Activated CD4-positive, alpha-beta T cell treated with anti-CD3 and anti-CD28 coated beads for 36 hours (primary cell): ENCODE measurements around the gene UQCRC2. TPM values are rescaled to one million over a fixed set of nuclear protein-coding genes. Genes with fewer than 3 reads are reported as not detected.
A peak's percentile ranks its signal among the peaks of the same experiment; 100 is the strongest.

Experiments
- ATAC-seq: fragments of 200-7000 bp; cut with Tn5 transposase; one replicate; pipeline ENCODE4 v1.10.0; 2021; ENCODE audit warnings: mild to moderate bottlenecking, moderate library complexity
- CTCF ChIA-PET: fragments of 350-600 bp; sonication (Branson Sonifier 250); formaldehyde crosslinking; loops from one replicate; lab custom pipeline; 2021; ENCODE audit warnings: antibody characterized with exemption; lab: Charles Lee
- POLR2A ChIA-PET: fragments of 350-600 bp; sonication (Branson Sonifier 250); formaldehyde crosslinking; loops from one replicate; lab custom pipeline; 2021; ENCODE audit warnings: antibody characterized with exemption, inconsistent platforms; lab: Charles Lee
- DNase-seq: peaks from one replicate; pipeline ENCODE4 v3.0.0-alpha.2; 2020
- H3K27ac Mint-ChIP-seq: one replicate; pipeline ENCODE4 v1.8.0; 2021; ENCODE audit warnings: mixed read lengths
- H3K27me3 Mint-ChIP-seq: one replicate; pipeline ENCODE4 v1.8.0; 2021; ENCODE audit warnings: mixed read lengths
- H3K36me3 Mint-ChIP-seq: one replicate; pipeline ENCODE4 v1.8.0; 2021; ENCODE audit warnings: low read depth, mixed read lengths
- H3K4me1 Mint-ChIP-seq: one replicate; pipeline ENCODE4 v1.8.0; 2021; ENCODE audit warnings: mixed read lengths
- H3K4me3 Mint-ChIP-seq: one replicate; pipeline ENCODE4 v1.8.0; 2021; ENCODE audit warnings: mild to moderate bottlenecking, moderate library complexity, mixed read lengths
- H3K9me3 Mint-ChIP-seq: one replicate; pipeline ENCODE4 v1.8.0; 2021; ENCODE audit warnings: low read depth, mixed read lengths
- intact Hi-C, 2 experiments: fragments of 100-400 bp; cut with DNase I in 1 of 2; cut with micrococcal nuclease in 1 of 2; formaldehyde crosslinking; loops; one replicate each; pipeline versions ENCODE4 v1.14.2 to v1.15.1; 2022 to 2024; cut with DNase I, micrococcal nuclease
- total RNA-seq, 2 experiments: library from RNA; stranded (reverse); gene quantifications; one replicate each; pipeline ENCODE4 v1.2.3, GENCODE V29; 2021

The UQCRC2 gene
- total RNA-seq, 2 experiments from 2014 or later: 321 to 367 TPM

DNA sequence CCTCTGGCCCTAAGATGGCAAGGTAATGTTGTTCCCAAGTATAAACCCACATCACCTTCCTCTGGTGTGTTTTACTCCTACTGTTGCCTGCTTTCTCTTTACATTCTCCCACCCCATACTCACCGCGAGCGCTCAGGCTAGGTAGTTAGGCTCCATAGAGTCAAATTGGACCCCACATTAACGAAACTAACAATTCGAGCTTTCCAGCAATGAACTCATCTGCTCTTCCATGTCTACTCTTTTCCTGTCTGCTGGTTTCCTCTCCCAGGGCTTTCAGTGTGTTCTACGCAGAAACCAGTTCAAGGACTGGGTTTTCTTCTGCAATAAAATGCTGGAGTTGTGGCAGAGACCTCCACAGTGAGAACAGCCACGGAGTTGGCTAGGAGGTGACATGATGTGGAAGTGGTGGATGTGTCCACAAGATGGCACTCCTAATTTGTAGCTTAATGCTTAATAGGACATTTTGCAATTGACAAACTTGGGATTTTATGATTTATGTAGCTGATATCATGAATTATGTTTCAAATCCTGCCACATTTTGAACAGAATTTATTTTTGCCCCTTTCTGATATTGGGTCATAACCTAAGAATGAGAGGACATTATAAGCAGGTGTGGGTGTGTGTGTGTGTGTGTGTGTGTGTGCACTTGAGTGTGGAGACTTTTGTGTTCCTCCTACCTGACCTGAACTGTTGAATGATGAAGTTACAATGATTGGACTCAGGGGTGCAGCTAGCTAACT is 2.2 kb upstream of the UQCRC2 start:
- ChIA-PET CTCF (interaction anchor here (0.7 to 1.2 kb wide), 8 partner anchors 9 to 237 kb away, joined by 3 to 5 read pairs (median 4); no protein-coding TSS in a partner anchor), POLR2A (no interaction called here)
- Mint-ChIP-seq H3K27me3 (no peaks in the 10 kb centered on the region), H3K4me1 (peaks cover 59% of the 10 kb centered on the region), H3K36me3 (peaks cover 13% of the 10 kb centered on the region), H3K9me3 (no peaks in the 10 kb centered on the region), H3K27ac (peak overlapping the region; percentile 80), H3K4me3 (peak overlapping the region; percentile 51)
- DNase-seq (peak; percentile 41), ATAC-seq (no peak)
- intact Hi-C loops: loop anchor here (5.0 kb wide), 3 partner anchors 129 to 1646 kb away; partner anchors contain the start of gene NDUFAB1 (in 1 of the 2)

- DNase-seq (peak; percentile 88), ATAC-seq (peak; percentile 45)
- H3K36me3 Mint-ChIP-seq: peaks cover 17% of the 10 kb centered on the region
- intact Hi-C loops: loop anchor here (2.0 to 5.0 kb wide), 5 partner anchors 57 to 1645 kb away; partner anchors contain the start of genes DCUN1D3 (in 1 of the 2), LYRM1 (in 1 of the 2), MOSMO (in 1 of the 2) and NDUFAB1 (in 1 of the 2)
- no peaks in the 10 kb centered on the region for H3K27me3 Mint-ChIP-seq
- peaks cover 56% of the 10 kb centered on the region for H3K4me1 Mint-ChIP-seq
- CTCF ChIA-PET: interaction anchor here (0.9 to 2.7 kb wide), 4 partner anchors 16 to 345 kb away, joined by 3 to 15 read pairs (median 6); partner anchors contain the start of gene POLR3E
- peak overlapping the region; percentile 98 for H3K4me3 Mint-ChIP-seq
- no peaks in the 10 kb centered on the region for H3K9me3 Mint-ChIP-seq
- POLR2A ChIA-PET: interaction anchor here (1.0 kb wide), 1 partner anchor 234 kb away, joined by 3 read pairs; no protein-coding TSS in a partner anchor
- H3K27ac Mint-ChIP-seq: peak overlapping the region; percentile 100
Observed at GRCh38 chr16:21952040-21952792, 945 bp upstream of the UQCRC2 start.

GRCh38 chr16:21953541-21953902 is 361 bp downstream of the UQCRC2 start:
- ATAC-seq (no peak), DNase-seq (no peak)
- H3K9me3 Mint-ChIP-seq: no peaks in the 10 kb centered on the region
- ChIA-PET CTCF (interaction anchor here (0.6 to 2.7 kb wide), 10 partner anchors 11 to 416 kb away, joined by 3 to 15 read pairs (median 4); partner anchors contain the start of gene POLR3E), POLR2A (interaction anchor here (0.6 to 0.7 kb wide), 2 partner anchors 124 to 308 kb away, joined by 3 to 5 read pairs; no protein-coding TSS in a partner anchor)
- peak overlapping the region; percentile 100 for H3K27ac Mint-ChIP-seq
- H3K4me1 Mint-ChIP-seq: peaks cover 57% of the 10 kb centered on the region
- intact Hi-C loops: loop anchor here (1.0 to 5.0 kb wide), 11 partner anchors 55 to 1644 kb away; partner anchors contain the start of genes DCUN1D3 (in 1 of the 2), EARS2 (in 1 of the 2), LYRM1 (in 1 of the 2) and METTL9 (in 1 of the 2)
- no peaks in the 10 kb centered on the region for H3K27me3 Mint-ChIP-seq
- peak overlapping the region; percentile 98 for H3K4me3 Mint-ChIP-seq
- H3K36me3 Mint-ChIP-seq: peaks cover 25% of the 10 kb centered on the region

DNA sequence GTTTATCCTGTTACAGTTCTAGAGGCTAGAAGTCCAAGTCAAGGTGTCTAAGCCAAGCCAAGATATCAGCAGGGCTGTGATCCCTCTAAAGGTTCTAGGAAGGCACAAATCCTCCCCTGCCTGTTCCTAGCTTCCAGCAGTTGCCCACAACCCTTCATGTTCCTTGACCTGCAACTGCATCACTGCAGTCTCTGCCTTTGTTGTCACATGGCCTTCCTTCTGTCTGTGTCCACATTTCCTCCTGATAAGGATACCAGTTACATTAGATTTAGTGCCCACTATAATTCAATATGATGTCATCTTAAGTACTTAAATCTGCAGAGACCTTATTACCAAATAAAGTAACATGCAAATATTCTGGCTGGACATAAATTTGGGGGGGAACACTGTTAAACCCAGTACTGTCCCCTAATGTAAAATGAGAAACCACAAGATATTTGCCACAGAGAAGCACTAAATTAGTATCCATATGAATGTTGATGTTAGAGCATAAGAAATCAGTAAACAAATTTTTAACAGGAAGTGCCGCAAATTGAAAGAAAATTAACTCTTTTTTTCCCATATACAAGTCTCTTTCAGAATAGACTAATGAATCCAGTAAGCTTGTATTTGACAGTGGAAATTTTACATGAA is 4.7 kb downstream of the UQCRC2 start:
- peak overlapping the region; percentile 69 for H3K27ac Mint-ChIP-seq
- no peaks in the 10 kb centered on the region for H3K9me3 Mint-ChIP-seq
- CTCF ChIA-PET: interaction anchor here (0.6 kb wide), 1 partner anchor 223 kb away, joined by 3 read pairs; no protein-coding TSS in a partner anchor
- intact Hi-C loops: loop anchor here in 1 of 2 experiments (2.0 kb wide), 1 partner anchor 19 kb away; no protein-coding TSS in a partner anchor
- H3K36me3 Mint-ChIP-seq: peaks cover 55% of the 10 kb centered on the region
- DNase-seq (no peak), ATAC-seq (no peak)
- H3K4me1 Mint-ChIP-seq: peaks cover 41% of the 10 kb centered on the region
- no peak overlapping the region for H3K4me3 Mint-ChIP-seq
- no peaks in the 10 kb centered on the region for H3K27me3 Mint-ChIP-seq
- POLR2A ChIA-PET: no interaction called here

- H3K4me1 Mint-ChIP-seq: peaks cover 39% of the 10 kb centered on the region
- peak overlapping the region; percentile 67 for H3K27ac Mint-ChIP-seq
- no peak for DNase-seq
- CTCF ChIA-PET: interaction anchor here (0.6 to 1.6 kb wide), 5 partner anchors 8 to 230 kb away, joined by 3 to 5 read pairs (median 4); no protein-coding TSS in a partner anchor
- H3K27me3 Mint-ChIP-seq: no peaks in the 10 kb centered on the region
- no peaks in the 10 kb centered on the region for H3K9me3 Mint-ChIP-seq
- H3K4me3 Mint-ChIP-seq: no peak overlapping the region
- ATAC-seq: peak; percentile 64
- POLR2A ChIA-PET: interaction anchor here (0.5 kb wide), 1 partner anchor 49 kb away, joined by 3 read pairs; no protein-coding TSS in a partner anchor
- intact Hi-C loops: no loop called here
- peaks cover 53% of the 10 kb centered on the region for H3K36me3 Mint-ChIP-seq
Observed at GRCh38 chr16:21959050-21959449, 5.9 kb downstream of the UQCRC2 start.

DNA sequence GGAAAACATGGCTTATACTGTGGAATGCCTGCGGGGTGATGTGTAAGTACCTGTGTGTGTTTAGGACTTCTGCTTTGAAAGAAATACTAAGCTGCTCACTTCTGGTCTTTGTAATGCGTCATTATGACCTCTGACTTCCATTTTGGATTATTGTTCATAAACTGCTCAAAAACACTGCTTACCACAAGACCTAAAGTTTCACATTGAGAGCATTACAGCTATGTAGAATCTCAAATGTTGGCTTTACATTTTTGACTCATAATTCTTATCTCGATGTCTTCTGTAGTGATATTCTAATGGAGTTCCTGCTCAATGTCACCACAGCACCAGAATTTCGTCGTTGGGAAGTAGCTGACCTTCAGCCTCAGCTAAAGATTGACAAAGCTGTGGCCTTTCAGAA is 9.3 kb downstream of the UQCRC2 start:
- intact Hi-C loops: no loop called here
- Mint-ChIP-seq H3K36me3 (peaks cover 69% of the 10 kb centered on the region), H3K4me3 (no peak overlapping the region), H3K4me1 (peaks cover 20% of the 10 kb centered on the region), H3K27me3 (no peaks in the 10 kb centered on the region), H3K27ac (peak overlapping the region; percentile 63), H3K9me3 (no peaks in the 10 kb centered on the region)
- DNase-seq (no peak), ATAC-seq (no peak)
- ChIA-PET CTCF (interaction anchor here (1.0 to 1.4 kb wide), 2 partner anchors 115 to 227 kb away, joined by 4 to 5 read pairs; no protein-coding TSS in a partner anchor), POLR2A (no interaction called here)

- peaks cover 64% of the 10 kb centered on the region for H3K36me3 Mint-ChIP-seq
Observed at GRCh38 chr16:21963887-21964286, 10.7 kb downstream of the UQCRC2 start.

DNA sequence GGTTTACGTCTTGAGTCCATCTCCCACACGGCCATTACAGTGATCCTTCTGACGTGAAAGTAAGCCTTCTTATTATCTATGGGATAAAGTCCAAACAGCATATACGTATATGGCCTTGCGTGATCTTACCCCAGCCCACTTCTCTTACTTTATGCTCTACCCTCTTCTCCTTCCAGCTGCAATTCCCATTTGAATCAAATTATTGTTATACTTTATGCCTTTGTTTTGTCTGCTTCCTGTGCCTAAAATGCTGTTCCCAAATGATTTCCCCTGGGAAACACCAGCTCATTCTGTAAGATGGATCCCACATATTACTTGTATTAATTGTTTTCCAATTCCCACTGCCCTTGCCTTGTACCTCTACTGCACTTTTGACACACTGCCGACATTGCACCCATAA is 11.2 kb downstream of the UQCRC2 start:
- peaks cover 60% of the 10 kb centered on the region for H3K36me3 Mint-ChIP-seq

More at GRCh38 chr16:21963887-21964286, 10.7 kb downstream of the UQCRC2 start:
- Mint-ChIP-seq H3K27ac (no peak overlapping the region), H3K4me1 (peaks cover 11% of the 10 kb centered on the region), H3K4me3 (no peak overlapping the region), H3K9me3 (no peaks in the 10 kb centered on the region), H3K27me3 (no peaks in the 10 kb centered on the region)
- no peak for DNase-seq
- POLR2A ChIA-PET: no interaction called here
- ATAC-seq: no peak
- intact Hi-C loops: no loop called here
- CTCF ChIA-PET: interaction anchor here (0.6 to 1.3 kb wide), 2 partner anchors 10 to 231 kb away, joined by 3 to 4 read pairs; no protein-coding TSS in a partner anchor

DNA sequence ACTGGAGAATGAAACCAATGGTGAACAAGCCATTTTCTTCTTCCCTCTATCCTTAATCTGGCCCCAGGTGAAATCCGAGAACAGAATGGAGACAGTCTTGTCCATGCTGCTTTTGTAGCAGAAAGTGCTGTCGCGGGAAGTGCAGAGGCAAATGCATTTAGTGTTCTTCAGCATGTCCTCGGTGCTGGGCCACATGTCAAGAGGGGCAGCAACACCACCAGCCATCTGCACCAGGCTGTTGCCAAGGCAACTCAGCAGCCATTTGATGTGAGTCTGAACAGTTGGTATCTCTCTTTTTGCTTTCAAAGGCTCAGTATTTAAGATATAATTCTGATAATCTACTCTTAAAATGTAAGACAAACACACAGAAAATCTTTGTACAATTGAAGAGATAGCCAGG is 18.7 kb downstream of the UQCRC2 start:
- Mint-ChIP-seq H3K27me3 (no peaks in the 10 kb centered on the region), H3K4me1 (no peaks in the 10 kb centered on the region), H3K36me3 (peaks cover 39% of the 10 kb centered on the region), H3K4me3 (no peak overlapping the region), H3K9me3 (no peaks in the 10 kb centered on the region), H3K27ac (no peak overlapping the region)
- ATAC-seq: no peak
- ChIA-PET CTCF (no interaction called here), POLR2A (no interaction called here)
- no peak for DNase-seq
- intact Hi-C loops: no loop called here

More for the DNA sequence above, 11.2 kb downstream of the UQCRC2 start:
- Mint-ChIP-seq H3K9me3 (no peaks in the 10 kb centered on the region), H3K4me3 (no peak overlapping the region), H3K27me3 (no peaks in the 10 kb centered on the region), H3K4me1 (peaks cover 6% of the 10 kb centered on the region), H3K27ac (no peak overlapping the region)
- intact Hi-C loops: no loop called here
- CTCF ChIA-PET: interaction anchor here (1.3 kb wide), 1 partner anchor 10 kb away, joined by 4 read pairs; no protein-coding TSS in a partner anchor
- ATAC-seq (no peak), DNase-seq (no peak)
- POLR2A ChIA-PET: no interaction called here

DNA sequence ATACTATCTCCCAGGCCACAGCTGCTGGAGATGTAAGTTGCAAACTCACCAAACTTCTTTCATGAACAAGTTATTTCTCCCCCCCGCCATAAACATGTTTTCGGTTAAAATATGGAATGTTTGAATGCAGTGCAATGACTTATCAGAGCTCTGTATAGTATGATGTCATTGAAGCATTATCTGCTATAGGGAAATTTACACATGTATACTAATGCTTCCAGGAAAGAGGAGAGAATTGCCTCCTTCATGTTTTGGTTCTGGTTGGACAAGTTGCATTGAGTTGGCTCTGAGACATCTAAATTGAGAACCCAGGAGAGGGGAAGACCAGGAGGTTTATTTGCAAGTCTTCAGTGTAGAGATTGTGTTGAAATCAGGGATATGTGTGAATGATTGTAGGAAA is 20.8 kb downstream of the UQCRC2 start:
- no peaks in the 10 kb centered on the region for H3K9me3 Mint-ChIP-seq
- ChIA-PET POLR2A (no interaction called here), CTCF (interaction anchor here (0.9 to 1.1 kb wide), 3 partner anchors 9 to 28 kb away, joined by 3 to 4 read pairs (median 3); no protein-coding TSS in a partner anchor)
- intact Hi-C loops: no loop called here
- no peaks in the 10 kb centered on the region for H3K4me1 Mint-ChIP-seq
- H3K4me3 Mint-ChIP-seq: no peak overlapping the region
- H3K36me3 Mint-ChIP-seq: peaks cover 43% of the 10 kb centered on the region
- no peak overlapping the region for H3K27ac Mint-ChIP-seq
- no peak for DNase-seq
- no peak for ATAC-seq
- no peaks in the 10 kb centered on the region for H3K27me3 Mint-ChIP-seq
